Activated naive CD8-positive, alpha-beta T cell treated with anti-CD3 and anti-CD28 coated beads for 36 hours (primary cell): ENCODE data around the gene PRPF38A. TPM values are rescaled to one million over a fixed set of nuclear protein-coding genes. Genes with fewer than 3 reads are reported as not detected.

Experiments
- total RNA-seq, 2 experiments: library from RNA; stranded (reverse); gene quantifications; one replicate each; pipeline ENCODE4 v1.2.3, GENCODE V29; 2021

The PRPF38A gene
- total RNA-seq, 2 experiments from 2014 or later, result 114 to 119 TPM

Other genes starting within 250 kb of the PRPF38A start
- gene CC2D1B, start 38.4 kb upstream of the PRPF38A start, total RNA-seq, result 10 to 100 TPM; 26.1 to 26.5 TPM
- gene ORC1, start 179 bp upstream of the PRPF38A start, total RNA-seq, result 10 to 100 TPM; 54.3 to 54.4 TPM
- 10 to 100 TPM; 56.7 to 58.2 TPM for gene TUT4, start 148.5 kb downstream of the PRPF38A start, total RNA-seq
- gene GPX7, start 197.8 kb downstream of the PRPF38A start, total RNA-seq, result 10 to 100 TPM; 29.4 to 31.1 TPM
- 10 to 100 TPM; 13.7 to 14.2 TPM for gene SHISAL2A, start 228.6 kb downstream of the PRPF38A start, total RNA-seq